Erythroblast (primary cell): ENCODE results near the gene ACP3.

Experiments used
- GATA1 ChIP-seq: IDR thresholded peaks from 2 replicates; pipeline ENCODE4 v1.6.1; 2011; ENCODE audit warnings: low read depth, mild to moderate bottlenecking, control low read depth, low read length, moderate library complexity
- POLR2A ChIP-seq: IDR thresholded peaks from 2 replicates; pipeline ENCODE4 v1.6.1; 2011; ENCODE audit warnings: mild to moderate bottlenecking, low read length

GRCh38 chr3:132396255-132396654 is 79.0 kb downstream of the ACP3 start:
- TF ChIP-seq POLR2A (no peak), GATA1 (no peak)
